Cardiac muscle cell (in vitro differentiated cells and primary cell): Measurements from ENCODE around the gene POU3F3. TPM values are rescaled to one million over a fixed set of nuclear protein-coding genes. Genes with fewer than 3 reads are reported as not detected.

Experiments used
- DNase-seq, 2 donors: peaks; one replicate each; pipeline versions ENCODE4 v3.0.0 to v3.0.0-alpha.2; 2010 to 2017; ENCODE audit warnings: low read depth in 1 of 2, low spot score in 1 of 2
- H3K27ac ChIP-seq: fragments of 200-600 bp; sonication (generic); 2 replicates; pipeline ENCODE4 v1.5.1; 2016
- H3K27me3 ChIP-seq: fragments of 200-600 bp; sonication (generic); 2 replicates; pipeline ENCODE4 v1.6.0; 2016; ENCODE audit warnings: control low read depth
- H3K36me3 ChIP-seq: fragments of 200-600 bp; sonication (generic); 2 replicates; pipeline ENCODE4 v1.5.1; 2016; ENCODE audit warnings: control low read depth
- H3K4me1 ChIP-seq: fragments of 200-600 bp; sonication (generic); 2 replicates; pipeline ENCODE4 v1.8.1; 2017; ENCODE audit warnings: low read depth, mild to moderate bottlenecking, mixed run types
- H3K4me3 ChIP-seq: fragments of 200-600 bp; sonication (generic); 2 replicates; pipeline ENCODE4 v1.5.1; 2016; ENCODE audit warnings: mild to moderate bottlenecking
- H3K9me3 ChIP-seq: fragments of 200-600 bp; sonication (generic); 2 replicates; pipeline ENCODE4 v1.5.1; 2017; ENCODE audit warnings: low read depth, mild to moderate bottlenecking, control low read depth
- CTCF ChIP-seq: IDR thresholded peaks from 2 replicates; pipeline ENCODE4 v1.5.1; 2012; ENCODE audit warnings: low read depth, mild to moderate bottlenecking, low read length
- polyA plus RNA-seq: library from polyadenylated mRNA; unstranded; fragments of >200 nt; fragmentation: Nextera tagmentation; extraction: Ambion mirVana; gene quantifications from 2 replicates; pipeline ENCODE4 v1.2.1, GENCODE V29; 2016
- total RNA-seq: library from RNA; depleted of rRNA; stranded (reverse); fragments of >200 nt; gene quantifications from 2 replicates; pipeline ENCODE4 v1.2.3, GENCODE V29; 2016

POU3F3 gene
- total and polyA plus RNA-seq, 2 experiments from 2014 or later = not detected

GRCh38 chr2:104865096-104865470, 11.2 kb downstream of the POU3F3 start:
- no peaks in the 10 kb centered on the region for H3K9me3 ChIP-seq
- H3K4me1 ChIP-seq = no peaks in the 10 kb centered on the region
- H3K27ac ChIP-seq = no peak overlapping the region
- TF ChIP-seq CTCF = no peak
- DNase-seq = no peak
- no peaks in the 10 kb centered on the region for H3K36me3 ChIP-seq
- H3K4me3 ChIP-seq = no peak overlapping the region
- peaks cover 100% of the 10 kb centered on the region for H3K27me3 ChIP-seq

- no peaks in the 10 kb centered on the region for H3K36me3 ChIP-seq
- H3K4me3 ChIP-seq = no peak overlapping the region
- H3K9me3 ChIP-seq = no peaks in the 10 kb centered on the region
- no peaks in the 10 kb centered on the region for H3K4me1 ChIP-seq
- no peak for TF ChIP-seq CTCF
- DNase-seq = no peak
- H3K27me3 ChIP-seq = peaks cover 100% of the 10 kb centered on the region
- no peak overlapping the region for H3K27ac ChIP-seq
Measured at GRCh38 chr2:104866122-104866864, 12.4 kb downstream of the POU3F3 start.

- H3K9me3 ChIP-seq = no peaks in the 10 kb centered on the region
- TF ChIP-seq CTCF = no peak
- H3K36me3 ChIP-seq = no peaks in the 10 kb centered on the region
- H3K27ac ChIP-seq = no peak overlapping the region
- DNase-seq = no peak
- peaks cover 100% of the 10 kb centered on the region for H3K27me3 ChIP-seq
- no peaks in the 10 kb centered on the region for H3K4me1 ChIP-seq
- no peak overlapping the region for H3K4me3 ChIP-seq
Measured at GRCh38 chr2:104866883-104867812, 13.2 kb downstream of the POU3F3 start.

GRCh38 chr2:104867813-104868504, 14.0 kb downstream of the POU3F3 start:
- Histone ChIP-seq H3K4me1 (peaks cover 5% of the 10 kb centered on the region), H3K36me3 (no peaks in the 10 kb centered on the region), H3K9me3 (no peaks in the 10 kb centered on the region), H3K27me3 (peaks cover 100% of the 10 kb centered on the region), H3K27ac (no peak overlapping the region), H3K4me3 (no peak overlapping the region)
- no peak for DNase-seq
- TF ChIP-seq CTCF = no peak

- H3K4me1 ChIP-seq = peaks cover 5% of the 10 kb centered on the region
- no peak overlapping the region for H3K4me3 ChIP-seq
- TF ChIP-seq CTCF = no peak
Measured at GRCh38 chr2:104868505-104868866, 14.6 kb downstream of the POU3F3 start.

More at GRCh38 chr2:104868505-104868866, 14.6 kb downstream of the POU3F3 start:
- H3K27ac ChIP-seq = no peak overlapping the region
- H3K27me3 ChIP-seq = peaks cover 100% of the 10 kb centered on the region
- DNase-seq = no peak
- H3K9me3 ChIP-seq = no peaks in the 10 kb centered on the region
- no peaks in the 10 kb centered on the region for H3K36me3 ChIP-seq
